ENCODE data around the gene SUPT3H. TPM values are rescaled to one million over a fixed set of nuclear protein-coding genes. Genes with fewer than 3 reads are reported as not detected.

The SUPT3H gene
- total and polyA plus RNA-seq, 4 donors, result 0.85 to 4.8 (median 2.4) TPM

- no peak for DNase-seq (ENCODE audit: low spot score)
- no peak overlapping the region for H3K4me3 ChIP-seq (ENCODE audit: low read depth in 1 of 3, low read length in 3 of 3)
- H3K36me3 ChIP-seq (ENCODE audit: control insufficient read depth in 4 of 4, insufficient read depth in 3 of 4, low read depth in 1 of 4, low read length in 3 of 4), result no peaks in the 10 kb centered on the region
- no peaks in the 10 kb centered on the region for H3K9me3 ChIP-seq (ENCODE audit: control insufficient read depth in 4 of 4, low read length in 3 of 4)
- TF ChIP-seq HNF4A (conservative IDR thresholded peaks at IDR 0.05) (no peak), JUND (IDR thresholded peaks at IDR 0.05) (no peak), GABPA (IDR thresholded peaks at IDR 0.05 in 1 of 2, conservative IDR thresholded peaks at IDR 0.05 in 1 of 2) (no peak)
- 91% methylated on average over 3 of the region's 3 CpGs for WGBS
- H3K27me3 ChIP-seq (ENCODE audit: control insufficient read depth in 4 of 4, insufficient read depth in 4 of 4, low read length in 3 of 4), result no peaks in the 10 kb centered on the region
- peaks cover 0 to 8% (median 4%) of the 10 kb centered on the region in 4 donors for H3K4me1 ChIP-seq (ENCODE audit: control insufficient read depth in 4 of 4, insufficient read depth in 4 of 4, low read length in 3 of 4)
- H3K27ac ChIP-seq (ENCODE audit: low read depth in 1 of 2, low read length in 2 of 2), result no peak overlapping the region
- H3K9ac ChIP-seq (ENCODE audit: low read depth in 1 of 2, low read length in 2 of 2), result no peak overlapping the region
These were observed 2.3 kb downstream of the SUPT3H start for GRCh38 chr6:45375449-45375848.

GRCh38 chr6:45371924-45372573 lies 5.7 kb downstream of the SUPT3H start:
- Histone ChIP-seq H3K4me1 (ENCODE audit: control insufficient read depth in 4 of 4, insufficient read depth in 4 of 4, low read length in 3 of 4) (peaks cover 0 to 8% (median 2%) of the 10 kb centered on the region in 4 donors), H3K4me3 (ENCODE audit: low read depth in 1 of 3, low read length in 3 of 3) (no peak overlapping the region), H3K36me3 (ENCODE audit: control insufficient read depth in 4 of 4, insufficient read depth in 3 of 4, low read depth in 1 of 4, low read length in 3 of 4) (no peaks in the 10 kb centered on the region), H3K27ac (ENCODE audit: low read depth in 1 of 2, low read length in 2 of 2) (no peak overlapping the region), H3K27me3 (ENCODE audit: control insufficient read depth in 4 of 4, insufficient read depth in 4 of 4, low read length in 3 of 4) (no peaks in the 10 kb centered on the region), H3K9me3 (ENCODE audit: control insufficient read depth in 4 of 4, low read length in 3 of 4) (no peaks in the 10 kb centered on the region), H3K9ac (ENCODE audit: low read depth in 1 of 2, low read length in 2 of 2) (no peak overlapping the region)
- no peak for TF ChIP-seq CTCF (IDR thresholded peaks at IDR 0.05; ENCODE audit: low read depth, low read length, missing input control)
- TF ChIP-seq REST (IDR thresholded peaks at IDR 0.05), result no peak
- TF ChIP-seq HNF4A (conservative IDR thresholded peaks at IDR 0.05), result no peak
- no peak for TF ChIP-seq RAD21 (IDR thresholded peaks at IDR 0.05)
- TF ChIP-seq MAX (IDR thresholded peaks at IDR 0.05), result no peak
- TF ChIP-seq FOXA1 (IDR thresholded peaks at IDR 0.05), result no peak
- TF ChIP-seq TAF1 (conservative IDR thresholded peaks at IDR 0.05), result no peak
- no peak for TF ChIP-seq FOXA2 (IDR thresholded peaks at IDR 0.05)
- no peak for TF ChIP-seq YY1 (IDR thresholded peaks at IDR 0.05)
- TF ChIP-seq ATF3 (IDR thresholded peaks at IDR 0.05), result no peak
- TF ChIP-seq RXRA (IDR thresholded peaks at IDR 0.05), result no peak
- TF ChIP-seq EGR1 (IDR thresholded peaks at IDR 0.05; ENCODE audit: low read depth in 2 of 2), result no peak
- no peak for TF ChIP-seq SP1 (IDR thresholded peaks at IDR 0.05)
- no peak for TF ChIP-seq GABPA (IDR thresholded peaks at IDR 0.05 in 1 of 2, conservative IDR thresholded peaks at IDR 0.05 in 1 of 2)
- TF ChIP-seq ZBTB33 (IDR thresholded peaks at IDR 0.05), result no peak
- no peak for TF ChIP-seq JUND (IDR thresholded peaks at IDR 0.05)
- TF ChIP-seq HNF4G (IDR thresholded peaks at IDR 0.05), result no peak
- WGBS, result 97% methylated on average over 3 of the region's 3 CpGs
- DNase-seq (ENCODE audit: low spot score), result no peak
